Loucy (cell line): Measurements from ENCODE around the gene AKAP6.

ENCODE experiments used
- H2AFZ ChIP-seq: fragments of 200-600 bp; sonication (generic); 2 replicates; pipeline ENCODE4 v1.6.0; 2016; ENCODE audit warnings: antibody characterized with exemption, mild to moderate bottlenecking, low read length, moderate library complexity
- H3F3A ChIP-seq: fragments of 200-600 bp; 2 replicates; pipeline ENCODE4 v1.6.0; 2016; ENCODE audit warnings: antibody characterized with exemption, low read depth, mild to moderate bottlenecking
- H3K27me3 ChIP-seq: fragments of 200-600 bp; sonication (generic); 2 replicates; pipeline ENCODE4 v1.6.1; 2014; ENCODE audit warnings: low read length, mild to moderate bottlenecking; ENCODE audit not compliant: insufficient read depth, poor library complexity, severe bottlenecking
- H3K36me3 ChIP-seq: fragments of 200-600 bp; sonication (generic); 2 replicates; pipeline ENCODE4 v1.6.1; 2016; ENCODE audit warnings: low read length; ENCODE audit not compliant: insufficient read depth
- H3K4me1 ChIP-seq: fragments of 200-600 bp; sonication (generic); 2 replicates; pipeline ENCODE4 v1.5.1; 2014; ENCODE audit warnings: low read length, mild to moderate bottlenecking; ENCODE audit not compliant: insufficient read depth, poor library complexity, severe bottlenecking
- H3K4me2 ChIP-seq: fragments of 200-600 bp; sonication (generic); 2 replicates; pipeline ENCODE4 v1.6.0; 2014; ENCODE audit warnings: antibody characterized with exemption, low read length, low read depth, mild to moderate bottlenecking; ENCODE audit not compliant: poor library complexity, severe bottlenecking
- H3K4me3 ChIP-seq: fragments of 200-600 bp; sonication (generic); 2 replicates; pipeline ENCODE4 v1.5.1; 2014; ENCODE audit warnings: low read length, mild to moderate bottlenecking, mixed read lengths; ENCODE audit not compliant: poor library complexity, severe bottlenecking
- H3K79me2 ChIP-seq: fragments of 200-600 bp; sonication (generic); 2 replicates; pipeline ENCODE4 v1.6.1; 2014; ENCODE audit warnings: low read length; ENCODE audit not compliant: insufficient read depth
- H3K9ac ChIP-seq: fragments of 200-600 bp; sonication (generic); 2 replicates; pipeline ENCODE4 v1.6.0; 2014; ENCODE audit warnings: mild to moderate bottlenecking, low read depth, low read length, moderate library complexity; ENCODE audit not compliant: poor library complexity, severe bottlenecking
- H3K9me2 ChIP-seq: fragments of 200-600 bp; sonication (generic); replicated peaks from 2 replicates; pipeline ENCODE4 v1.6.1; 2016; ENCODE audit warnings: low read depth, low read length, mixed read lengths
- H3K9me3 ChIP-seq: fragments of 200-600 bp; sonication (generic); 2 replicates; pipeline ENCODE4 v1.6.1; 2014; ENCODE audit warnings: mild to moderate bottlenecking, antibody characterized with exemption, low read length, low read depth; ENCODE audit not compliant: insufficient read depth
- H4K20me1 ChIP-seq: fragments of 200-600 bp; sonication (generic); 2 replicates; pipeline ENCODE4 v1.6.0; 2014; ENCODE audit warnings: antibody characterized with exemption, low read length, mild to moderate bottlenecking; ENCODE audit not compliant: insufficient read depth, poor library complexity, severe bottlenecking
- CTCF ChIP-seq: fragments of 200-600 bp; sonication (generic); conservative IDR thresholded peaks from 2 replicates; pipeline ENCODE4 v1.5.1; 2014; ENCODE audit warnings: mild to moderate bottlenecking, antibody characterized with exemption, low read length
- EZH2phosphoT487 ChIP-seq: fragments of 200-600 bp; IDR thresholded peaks from 2 replicates; pipeline ENCODE4 v1.6.1; 2018; ENCODE audit warnings: antibody characterized with exemption, mild to moderate bottlenecking, moderate library complexity, borderline replicate concordance

AKAP6 gene

DNA sequence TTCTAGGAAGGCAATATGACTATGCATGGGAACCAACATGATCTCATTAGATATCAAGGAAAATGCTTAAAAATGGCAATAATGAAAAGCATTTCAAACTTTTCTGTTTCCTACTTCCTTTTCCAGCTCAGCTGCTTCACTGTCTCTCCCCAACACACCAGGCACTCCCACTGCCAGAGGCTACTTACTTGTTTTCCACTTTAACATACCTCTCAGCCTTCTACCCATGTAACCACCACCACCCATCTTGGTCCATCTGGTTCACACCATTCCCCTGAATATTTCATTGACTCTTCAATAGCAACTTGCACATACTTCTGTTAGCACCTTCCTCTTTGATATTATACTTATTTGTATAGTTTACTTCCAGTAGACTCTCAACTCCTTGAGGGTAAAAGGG lies 441.3 kb downstream of the AKAP6 start:
- Histone ChIP-seq H3K36me3 (no peaks in the 10 kb centered on the region), H3K27me3 (no peaks in the 10 kb centered on the region), H3K9me3 (no peaks in the 10 kb centered on the region), H3K4me2 (no peak overlapping the region), H3K4me3 (no peak overlapping the region), H3F3A (no peaks in the 10 kb centered on the region), H3K9me2 (no peaks in the 10 kb centered on the region), H2AFZ (no peak overlapping the region), H3K4me1 (no peaks in the 10 kb centered on the region), H4K20me1 (no peaks in the 10 kb centered on the region), H3K9ac (no peak overlapping the region), H3K79me2 (no peaks in the 10 kb centered on the region)
- no peak for TF ChIP-seq EZH2phosphoT487
- TF ChIP-seq CTCF = no peak

DNA sequence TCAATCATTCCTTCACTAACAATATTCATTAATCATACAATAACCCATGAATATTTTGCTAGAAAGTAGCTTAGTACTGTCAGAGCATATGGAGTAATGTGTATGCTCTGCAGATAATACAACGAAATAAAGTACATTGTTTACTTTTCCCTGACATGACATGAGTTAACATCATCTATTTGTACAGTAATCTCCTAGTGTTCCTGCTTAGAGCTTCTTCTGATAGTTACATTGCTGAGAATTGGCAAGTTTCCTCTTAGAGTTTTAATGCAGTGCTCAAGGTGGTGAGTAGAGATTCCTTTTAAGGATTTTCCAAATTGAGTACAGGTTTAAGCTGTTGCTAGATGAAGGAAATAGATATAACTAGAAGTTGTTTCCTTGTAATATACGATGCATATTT lies 445.1 kb downstream of the AKAP6 start:
- no peak overlapping the region for H3K9ac ChIP-seq
- no peaks in the 10 kb centered on the region for H3K4me1 ChIP-seq
- no peaks in the 10 kb centered on the region for H3K79me2 ChIP-seq
- TF ChIP-seq EZH2phosphoT487 (no peak), CTCF (no peak)
- no peaks in the 10 kb centered on the region for H3K27me3 ChIP-seq
- no peaks in the 10 kb centered on the region for H3F3A ChIP-seq
- no peak overlapping the region for H3K4me3 ChIP-seq
- no peaks in the 10 kb centered on the region for H4K20me1 ChIP-seq
- H3K9me2 ChIP-seq = no peaks in the 10 kb centered on the region
- H3K36me3 ChIP-seq = no peaks in the 10 kb centered on the region
- no peak overlapping the region for H3K4me2 ChIP-seq
- no peaks in the 10 kb centered on the region; the same call in 1 of the 2 replicates for H3K9me3 ChIP-seq
- H2AFZ ChIP-seq = no peak overlapping the region

DNA sequence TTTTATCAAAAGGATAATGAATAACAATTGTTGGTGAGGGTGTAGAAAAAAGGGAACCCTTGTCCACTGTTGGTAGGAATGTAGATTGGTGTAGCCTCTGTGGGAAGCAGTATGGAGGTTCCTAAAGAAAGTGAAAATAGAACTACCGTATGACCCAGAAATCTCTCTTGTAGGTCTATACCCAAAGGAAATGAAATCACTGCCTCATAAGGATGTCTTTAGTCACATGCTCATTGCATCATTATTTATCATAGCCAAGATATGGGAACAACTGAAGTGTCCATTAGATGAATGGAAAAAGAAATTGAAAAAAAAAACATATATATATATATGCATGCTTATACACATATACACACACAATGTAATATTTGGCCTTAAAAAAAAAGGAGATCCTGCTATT lies 450.7 kb downstream of the AKAP6 start:
- TF ChIP-seq EZH2phosphoT487 = no peak
- TF ChIP-seq CTCF = no peak
- Histone ChIP-seq H3K9me3 (no peaks in the 10 kb centered on the region; the same call in 1 of the 2 replicates), H4K20me1 (no peaks in the 10 kb centered on the region), H3K4me1 (no peaks in the 10 kb centered on the region), H3K4me2 (no peak overlapping the region), H3K79me2 (no peaks in the 10 kb centered on the region), H3K9me2 (no peaks in the 10 kb centered on the region), H3K36me3 (no peaks in the 10 kb centered on the region), H3K27me3 (no peaks in the 10 kb centered on the region), H3K4me3 (no peak overlapping the region), H2AFZ (no peak overlapping the region), H3F3A (no peaks in the 10 kb centered on the region), H3K9ac (no peak overlapping the region)
